IMR-90 (cell line): ENCODE measurements around the gene TSPEAR. TPM values are rescaled to one million over a fixed set of nuclear protein-coding genes. Genes with fewer than 3 reads are reported as not detected.

Experiments used
- ATAC-seq: fragments of 200-7000 bp; cut with Tn5 transposase; 2 replicates; pipeline ENCODE4 v1.9.1; 2020; ENCODE audit warnings: low read depth, mild to moderate bottlenecking, moderate library complexity
- BruUV-seq: library from RNA; stranded (reverse); fragments of 400-500 nt; replicated peaks from 2 replicates; lab custom pipeline; 2021; lab: Mats Ljungman, UMichigan
- CTCF ChIA-PET: fragments of 300-600 bp; formaldehyde crosslinking; extraction: SDS; loops from one replicate; lab custom pipeline; 2021; ENCODE audit warnings: antibody characterized with exemption; lab: Yijun Ruan, JAX
- POLR2A ChIA-PET: fragments of 300-600 bp; sonication (Branson Sonifier 250); formaldehyde crosslinking; loops from one replicate; lab custom pipeline; 2022; ENCODE audit warnings: antibody characterized with exemption; ENCODE audit not compliant: unreplicated experiment; lab: Charles Lee
- DNase-seq: peaks from one replicate; pipeline ENCODE4 v3.0.0; 2013
- H2AFZ ChIP-seq: replicated peaks from 2 replicates; pipeline ENCODE3; 2013; ENCODE audit warnings: low read length, mild to moderate bottlenecking; ENCODE audit not compliant: poor library complexity
- H2AK5ac ChIP-seq: 2 replicates; pipeline ENCODE4 v1.6.1; 2013; ENCODE audit warnings: low read depth, low read length, inconsistent platforms
- H2AK9ac ChIP-seq: replicated peaks from 2 replicates; pipeline ENCODE3; 2013; ENCODE audit warnings: mild to moderate bottlenecking, low read depth, low read length, moderate library complexity; ENCODE audit not compliant: poor library complexity
- H2BK120ac ChIP-seq: 2 replicates; pipeline ENCODE4 v1.6.1; 2013; ENCODE audit warnings: low read depth, low read length, inconsistent platforms
- H2BK15ac ChIP-seq: 3 replicates; pipeline ENCODE4 v1.6.1; 2013; ENCODE audit warnings: low read depth, low read length, inconsistent platforms
- H2BK20ac ChIP-seq: 2 replicates; pipeline ENCODE4 v1.6.1; 2013; ENCODE audit warnings: low read depth, mild to moderate bottlenecking, inconsistent platforms, low read length, moderate library complexity
- H2BK5ac ChIP-seq: 2 replicates; pipeline ENCODE4 v1.6.1; 2013; ENCODE audit warnings: mild to moderate bottlenecking, low read depth, low read length, inconsistent platforms; ENCODE audit not compliant: poor library complexity, severe bottlenecking
- H3K14ac ChIP-seq: replicated peaks from 2 replicates; pipeline ENCODE4 v1.6.1; 2013; ENCODE audit warnings: low read depth, low read length, inconsistent platforms
- H3K18ac ChIP-seq: 2 replicates; pipeline ENCODE4 v1.6.1; 2013; ENCODE audit warnings: low read depth, low read length, control low read depth
- H3K23ac ChIP-seq: 2 replicates; pipeline ENCODE4 v1.6.1; 2013; ENCODE audit warnings: low read depth, low read length, inconsistent platforms
- H3K27ac ChIP-seq: 2 replicates; pipeline ENCODE4 v1.5.1; 2013; ENCODE audit warnings: mild to moderate bottlenecking, control low read depth, low read length; ENCODE audit not compliant: insufficient read depth
- H3K27me3 ChIP-seq: 2 replicates; pipeline ENCODE4 v1.6.1; 2013; ENCODE audit warnings: low read length; ENCODE audit not compliant: control insufficient read depth, insufficient read depth
- H3K36me3 ChIP-seq: 2 replicates; pipeline ENCODE4 v1.6.1; 2013; ENCODE audit warnings: low read length, mixed read lengths; ENCODE audit not compliant: control insufficient read depth, insufficient read depth
- H3K4ac ChIP-seq: 2 replicates; pipeline ENCODE4 v1.6.1; 2013; ENCODE audit warnings: low read depth, low read length, inconsistent platforms
- H3K4me1 ChIP-seq: 2 replicates; pipeline ENCODE4 v1.6.1; 2013; ENCODE audit warnings: low read length, mixed read lengths; ENCODE audit not compliant: control insufficient read depth, insufficient read depth
- H3K4me2 ChIP-seq: 2 replicates; pipeline ENCODE4 v1.6.1; 2013; ENCODE audit warnings: low read depth, mild to moderate bottlenecking, control low read depth, low read length, moderate library complexity
- H3K4me3 ChIP-seq: 2 replicates; pipeline ENCODE4 v1.5.1; 2013; ENCODE audit warnings: low read depth, mild to moderate bottlenecking, control low read depth, low read length, moderate library complexity; ENCODE audit not compliant: insufficient read depth
- H3K56ac ChIP-seq: 2 replicates; pipeline ENCODE4 v1.6.1; 2013; ENCODE audit warnings: low read length, inconsistent platforms; ENCODE audit not compliant: insufficient read depth; ENCODE audit errors: extremely low read depth
- H3K79me1 ChIP-seq, 2 experiments: 2 replicates each; pipeline ENCODE4 v1.6.1; 2013; ENCODE audit warnings: low read length in 2 of 2, inconsistent platforms in 1 of 2, low read depth in 1 of 2
- H3K9ac ChIP-seq: 2 replicates; pipeline ENCODE4 v1.6.1; 2013; ENCODE audit warnings: low read depth, low read length, control low read depth
- H3K9me1 ChIP-seq: 2 replicates; pipeline ENCODE4 v1.6.1; 2013; ENCODE audit warnings: low read length, inconsistent platforms; ENCODE audit not compliant: insufficient read depth
- H3K9me3 ChIP-seq: 2 replicates; pipeline ENCODE4 v1.6.1; 2013; ENCODE audit warnings: low read length; ENCODE audit not compliant: control insufficient read depth, insufficient read depth
- H4K20me1 ChIP-seq: 2 replicates; pipeline ENCODE4 v1.6.1; 2013; ENCODE audit warnings: low read length, inconsistent platforms; ENCODE audit not compliant: insufficient read depth
- H4K5ac ChIP-seq: 2 replicates; pipeline ENCODE4 v1.6.1; 2013; ENCODE audit warnings: mild to moderate bottlenecking, low read depth, low read length, control low read depth
- H4K8ac ChIP-seq, 2 experiments: 2 replicates each; pipeline ENCODE4 v1.6.1; 2013; ENCODE audit warnings: low read depth in 2 of 2, low read length in 2 of 2, control low read depth in 1 of 2, inconsistent platforms in 1 of 2
- H4K91ac ChIP-seq: 2 replicates; pipeline ENCODE4 v1.6.1; 2013; ENCODE audit warnings: low read depth, low read length, inconsistent platforms; ENCODE audit not compliant: insufficient read depth
- BHLHE40 ChIP-seq: fragments of 150-350 bp; IDR thresholded peaks from 2 replicates; pipeline ENCODE4 v1.6.1; 2016; ENCODE audit warnings: mild to moderate bottlenecking, low read depth, low read length
- CEBPB ChIP-seq: IDR thresholded peaks from 2 replicates; pipeline ENCODE4 v1.6.1; 2012; ENCODE audit warnings: low read depth, low read length, improper control_type of control experiment
- CHD1 ChIP-seq: IDR thresholded peaks from 2 replicates; pipeline ENCODE4 v1.6.1; 2012; ENCODE audit warnings: low read depth, low read length, improper control_type of control experiment
- CTCF ChIP-seq: conservative IDR thresholded peaks from 2 replicates; pipeline ENCODE4 v1.5.1; 2012; ENCODE audit warnings: mild to moderate bottlenecking, low read depth, low read length, improper control_type of control experiment
- ELK1 ChIP-seq: fragments of 150-350 bp; IDR thresholded peaks from 2 replicates; pipeline ENCODE4 v1.6.1; 2016; ENCODE audit warnings: low read depth, mild to moderate bottlenecking, low read length, moderate library complexity, borderline replicate concordance
- FOS ChIP-seq: fragments of 150-350 bp; IDR thresholded peaks from 2 replicates; pipeline ENCODE4 v1.6.1; 2016; ENCODE audit warnings: low read depth, low read length
- MAFK ChIP-seq: IDR thresholded peaks from 2 replicates; pipeline ENCODE4 v1.6.1; 2012; ENCODE audit warnings: low read depth, low read length, improper control_type of control experiment
- MAZ ChIP-seq: IDR thresholded peaks from 2 replicates; pipeline ENCODE4 v1.6.1; 2012; ENCODE audit warnings: low read depth, mild to moderate bottlenecking, low read length, improper control_type of control experiment, moderate library complexity, borderline replicate concordance
- MXI1 ChIP-seq: IDR thresholded peaks from 2 replicates; pipeline ENCODE4 v1.6.1; 2012; ENCODE audit warnings: low read depth, mild to moderate bottlenecking, low read length, moderate library complexity, borderline replicate concordance
- NFE2L2 ChIP-seq: fragments of 150-350 bp; IDR thresholded peaks from 2 replicates; pipeline ENCODE4 v1.6.1; 2016; ENCODE audit warnings: low read depth, mild to moderate bottlenecking, low read length
- POLR2A ChIP-seq: IDR thresholded peaks from 2 replicates; pipeline ENCODE4 v1.6.1; 2012; ENCODE audit warnings: mild to moderate bottlenecking, low read depth, low read length
- RAD21 ChIP-seq: IDR thresholded peaks from 2 replicates; pipeline ENCODE4 v1.6.1; 2012; ENCODE audit warnings: low read length, improper control_type of control experiment
- RCOR1 ChIP-seq: IDR thresholded peaks from 2 replicates; pipeline ENCODE4 v1.6.1; 2012; ENCODE audit warnings: mild to moderate bottlenecking, low read length, improper control_type of control experiment; ENCODE audit not compliant: insufficient replicate concordance
- RFX5 ChIP-seq: IDR thresholded peaks from 2 replicates; pipeline ENCODE4 v1.8.0; 2012; ENCODE audit warnings: low read depth, mild to moderate bottlenecking, low read length, moderate library complexity
- SMC3 ChIP-seq: fragments of 150-350 bp; IDR thresholded peaks from 2 replicates; pipeline ENCODE4 v1.6.1; 2016; ENCODE audit warnings: low read depth, mild to moderate bottlenecking, antibody characterized with exemption, low read length, moderate library complexity
- USF2 ChIP-seq: fragments of 150-350 bp; IDR thresholded peaks from 2 replicates; pipeline ENCODE4 v1.6.1; 2017; ENCODE audit warnings: mild to moderate bottlenecking, antibody characterized with exemption, low read length, low read depth
- WGBS, 2 experiments: methylation state at CpG; one replicate each; pipeline versions ENCODE4 v1.1.5 to v1.1.7; 2013; ENCODE audit warnings: missing lambda C conversion rate in 2 of 2; ENCODE audit not compliant: insufficient read length in 1 of 2; ENCODE audit errors: extremely low coverage in 2 of 2; 5-methylcytosine and 5-hydroxymethylcytosine counted together
- dilution Hi-C: fragments of 300-500 bp; cut with HindIII; formaldehyde crosslinking; loops from one replicate; pipeline ENCODE4 v1.14.3; 2018; ENCODE audit warnings: low sequenced_read_pairs; ENCODE audit not compliant: unreplicated experiment
- in situ Hi-C: fragments of 300-500 bp; cut with MboI; formaldehyde crosslinking; loops from 3 replicates; pipeline ENCODE4 v1.14.3; 2019; ENCODE audit warnings: low sequenced_read_pairs, inconsistent platforms, mixed read lengths
- intact Hi-C: fragments of 100-400 bp; cut with micrococcal nuclease; formaldehyde crosslinking; loops from 2 replicates; pipeline ENCODE4 v1.10.0; 2022
- polyA plus RNA-seq, 3 experiments: library from polyadenylated mRNA; depleted of rRNA; stranded (reverse); fragments of >200 nt; gene quantifications; 2 replicates each; pipeline ENCODE4 v1.2.3, GENCODE V29; 2012; ENCODE audit warnings: low replicate concordance in 1 of 3
- total RNA-seq: library from RNA; depleted of rRNA; stranded (reverse); fragments of >200 nt; gene quantifications from 2 replicates; pipeline ENCODE4 v1.2.3, GENCODE V29; 2012

Gene TSPEAR
- total and polyA plus RNA-seq, 2 of the 4 experiments (the other 2 are of a cell fraction): not detected

GRCh38 chr21:44681861-44682579 is 29.4 kb downstream of the TSPEAR start, which contains the start of gene KRTAP12-1:
Gene KRTAP12-1 (minus strand): TSS chr21:44682163. CDS start chr21:44682123, 40 bp downstream.
- Histone ChIP-seq H3K79me1 (no peaks in the 10 kb centered on the region), H3K27me3 (peaks cover 30% of the 10 kb centered on the region), H3K9me3 (no peaks in the 10 kb centered on the region), H4K91ac (no peak within 1 kb of the TSS), H3K23ac (no peak within 1 kb of the TSS), H3K56ac (no peak within 1 kb of the TSS), H2AK5ac (no peak within 1 kb of the TSS), H3K4ac (no peak within 1 kb of the TSS), H3K4me3 (no peak within 1 kb of the TSS), H3K18ac (no peak within 1 kb of the TSS), H3K36me3 (no peaks in the 10 kb centered on the region), H2BK15ac (no peak within 1 kb of the TSS), H3K9ac (no peak within 1 kb of the TSS), H4K20me1 (no peaks in the 10 kb centered on the region), H3K27ac (no peak within 1 kb of the TSS), H4K5ac (no peak within 1 kb of the TSS), H2AK9ac (no peak within 1 kb of the TSS), H3K9me1 (no peaks in the 10 kb centered on the region), H3K14ac (no peak within 1 kb of the TSS), H4K8ac (no peak within 1 kb of the TSS), H2BK5ac (no peak within 1 kb of the TSS), H3K4me1 (no peaks in the 10 kb centered on the region), H2BK120ac (no peak within 1 kb of the TSS), H2BK20ac (no peak within 1 kb of the TSS), H3K4me2 (no peak within 1 kb of the TSS), H2AFZ (no peak within 1 kb of the TSS)
- dilution Hi-C loops (no loop called here), in situ Hi-C loops (no loop called here), intact Hi-C loops (no loop called here)
- BruUV-seq: no TSS peak
- WGBS, 2 experiments: 61% methylated on average over 3 of the region's 23 CpGs; no CpG with 5 or more reads in 1 of the 2 experiments
- no peak for DNase-seq
- ChIA-PET POLR2A (no interaction called here), CTCF (no interaction called here)
- ATAC-seq: no peak
- TF ChIP-seq FOS (no peak), CEBPB (no peak), RAD21 (no peak), SMC3 (no peak), MXI1 (no peak), CTCF (no peak), RFX5 (no peak), POLR2A (no peak), NFE2L2 (no peak), CHD1 (no peak), MAFK (no peak), ELK1 (no peak), BHLHE40 (no peak), RCOR1 (no peak), USF2 (no peak), MAZ (no peak)
